ENCODE results near the gene KRTAP10-10. TPM values are rescaled to one million over a fixed set of nuclear protein-coding genes. Genes with fewer than 3 reads are reported as not detected.
"Not testable (repeated sequence)": the region's sequence is repeated elsewhere in the genome, so short reads cannot be mapped to it uniquely, and the experiment has no call there.

KRTAP10-10 gene
- total and polyA plus RNA-seq, 2 donors (not counting 1 experiment from before 2014, with no cell fraction given) = not detected

GRCh38 chr21:44599264-44600029 is 37.7 kb upstream of the KRTAP10-10 start:
- TF ChIP-seq CTCF (conservative IDR thresholded peaks at IDR 0.05 in 1 of 2, IDR thresholded peaks at IDR 0.05 in 1 of 2; ENCODE audit: low read depth in 1 of 2, low read length in 2 of 2) (no peak), EZH2 (IDR thresholded peaks at IDR 0.05; ENCODE audit: low read length, missing control alignments) (no peak)
- Histone ChIP-seq H3K9me3 (ENCODE audit: control insufficient read depth, insufficient read depth, low read depth, low read length) (no peaks in the 10 kb centered on the region), H3K4me1 (ENCODE audit: control insufficient read depth, extremely low read depth, insufficient read depth, low read length) (no peaks in the 10 kb centered on the region), H2AFZ (ENCODE audit: low read length) (no peak overlapping the region), H3K27me3 (ENCODE audit: control insufficient read depth, insufficient read depth, low read length) (no peaks in the 10 kb centered on the region), H3K4me3 (replicated peaks in 1 of 4; ENCODE audit: control extremely low read depth in 1 of 4, insufficient read depth in 1 of 4, low read depth in 3 of 4, low read length in 4 of 4) (no peak overlapping the region), H3K4me2 (ENCODE audit: extremely low read depth, insufficient read depth, low read length) (no peak overlapping the region), H3K9ac (ENCODE audit: insufficient read depth, low read length) (no peak overlapping the region), H3K79me2 (ENCODE audit: control insufficient read depth, insufficient read depth, low read length) (no peaks in the 10 kb centered on the region), H4K20me1 (ENCODE audit: control insufficient read depth, extremely low read depth, insufficient read depth, low read length) (no peaks in the 10 kb centered on the region), H3K27ac (ENCODE audit: insufficient read depth, low read length) (no peak overlapping the region), H3K36me3 (ENCODE audit: control insufficient read depth, insufficient read depth, low read length) (no peaks in the 10 kb centered on the region)
- DNase-seq (ENCODE audit: low read depth in 2 of 2) = no peak

GRCh38 chr21:44600118-44600978 is 36.8 kb upstream of the KRTAP10-10 start, which contains the start of gene KRTAP10-7:
Gene KRTAP10-7 (plus strand): TSS chr21:44600597. CDS start chr21:44600622, 25 bp downstream.
- not testable (repeated sequence) for H3K27me3 ChIP-seq (ENCODE audit: control insufficient read depth, insufficient read depth, low read length); H3K36me3 ChIP-seq (ENCODE audit: control insufficient read depth, insufficient read depth, low read length); H3K4me1 ChIP-seq (ENCODE audit: control insufficient read depth, extremely low read depth, insufficient read depth, low read length); H4K20me1 ChIP-seq (ENCODE audit: control insufficient read depth, extremely low read depth, insufficient read depth, low read length); DNase-seq (ENCODE audit: low read depth in 2 of 2); H3K4me2 ChIP-seq (ENCODE audit: extremely low read depth, insufficient read depth, low read length); H3K4me3 ChIP-seq (replicated peaks in 1 of 4; ENCODE audit: control extremely low read depth in 1 of 4, insufficient read depth in 1 of 4, low read depth in 3 of 4, low read length in 4 of 4); H3K9ac ChIP-seq (ENCODE audit: insufficient read depth, low read length); H3K9me3 ChIP-seq (ENCODE audit: control insufficient read depth, insufficient read depth, low read depth, low read length); H2AFZ ChIP-seq (ENCODE audit: low read length); H3K79me2 ChIP-seq (ENCODE audit: control insufficient read depth, insufficient read depth, low read length); H3K27ac ChIP-seq (ENCODE audit: insufficient read depth, low read length)

- H2AFZ ChIP-seq (ENCODE audit: low read length); H3K79me2 ChIP-seq (ENCODE audit: control insufficient read depth, insufficient read depth, low read length); DNase-seq (ENCODE audit: low read depth in 2 of 2); H3K4me3 ChIP-seq (replicated peaks in 1 of 4; ENCODE audit: control extremely low read depth in 1 of 4, insufficient read depth in 1 of 4, low read depth in 3 of 4, low read length in 4 of 4); H3K9me3 ChIP-seq (ENCODE audit: control insufficient read depth, insufficient read depth, low read depth, low read length); H3K4me2 ChIP-seq (ENCODE audit: extremely low read depth, insufficient read depth, low read length); H3K36me3 ChIP-seq (ENCODE audit: control insufficient read depth, insufficient read depth, low read length); H3K9ac ChIP-seq (ENCODE audit: insufficient read depth, low read length); H4K20me1 ChIP-seq (ENCODE audit: control insufficient read depth, extremely low read depth, insufficient read depth, low read length); H3K27me3 ChIP-seq (ENCODE audit: control insufficient read depth, insufficient read depth, low read length); H3K4me1 ChIP-seq (ENCODE audit: control insufficient read depth, extremely low read depth, insufficient read depth, low read length); H3K27ac ChIP-seq (ENCODE audit: insufficient read depth, low read length): not testable (repeated sequence)
These were observed 36.1 kb upstream of the KRTAP10-10 start for GRCh38 chr21:44601091-44601490.

Measured in fibroblast of lung (primary cell).